Gastrocnemius medialis (tissue), 4 donors: Measurements from ENCODE around the gene SP2.

Experiments
- POLR2A ChIP-seq, 2 donors: fragments of 450-650 bp; IDR thresholded peaks; one replicate each; pipeline ENCODE4 v1.6.1; 2017; ENCODE audit warnings: antibody characterized with exemption in 2 of 2, mild to moderate bottlenecking in 2 of 2, moderate library complexity in 2 of 2
- TF ChIP-seq, protein P1 (sequence below), 5 experiments: fragments of 450-650 bp in 3 of 5; fragments of 200-600 bp in 2 of 5; sonication (generic) in 2 of 5; IDR thresholded peaks in 4 of 5; conservative IDR thresholded peaks in 1 of 5; 1 replicate in 4 of 5; 2 replicates in 1 of 5; pipeline ENCODE4 v1.5.1; 2016 to 2019; ENCODE audit warnings: antibody characterized with exemption in 5 of 5, mild to moderate bottlenecking in 3 of 5, moderate library complexity in 3 of 5

DNA sequence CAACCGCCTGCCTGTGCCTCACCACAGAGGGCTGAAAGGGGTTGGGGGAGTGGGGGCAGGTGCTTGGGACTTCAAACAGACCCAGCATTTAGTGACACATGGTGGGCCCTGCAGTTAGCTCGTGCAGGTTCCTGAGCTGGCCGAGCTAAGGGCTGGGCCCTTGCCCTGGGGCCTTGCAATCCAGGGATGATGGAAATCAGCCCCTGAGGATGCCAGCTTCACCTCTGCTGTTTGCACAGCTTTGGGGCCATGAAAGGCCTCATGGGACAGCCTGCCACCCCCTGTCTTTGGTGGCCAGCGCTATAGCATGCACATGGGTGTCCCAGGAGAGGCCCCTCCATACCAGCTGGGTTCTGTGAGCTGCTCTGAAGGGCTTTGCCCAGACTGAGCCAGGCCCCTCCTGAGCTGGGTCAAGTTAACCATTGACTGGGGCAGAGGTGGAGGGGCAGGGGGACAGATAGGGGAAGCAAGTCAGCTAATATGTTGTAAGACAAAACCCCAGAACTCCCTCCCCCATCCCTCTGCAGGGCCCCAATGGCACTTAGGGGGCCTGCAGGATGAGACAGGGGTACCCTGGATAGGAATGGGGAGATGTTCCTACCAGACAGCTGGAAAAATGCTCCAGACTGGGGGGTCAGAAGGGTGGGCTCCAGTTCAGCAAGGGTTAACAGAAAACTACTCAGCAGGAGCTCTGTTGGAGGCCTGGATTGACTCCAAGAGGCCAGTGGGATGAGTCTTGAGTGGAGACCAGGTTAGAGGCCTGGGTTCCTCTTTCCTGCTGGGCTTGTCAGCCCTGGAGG is 61.0 kb downstream of the SP2 start:
- TF ChIP-seq, protein P1, sequence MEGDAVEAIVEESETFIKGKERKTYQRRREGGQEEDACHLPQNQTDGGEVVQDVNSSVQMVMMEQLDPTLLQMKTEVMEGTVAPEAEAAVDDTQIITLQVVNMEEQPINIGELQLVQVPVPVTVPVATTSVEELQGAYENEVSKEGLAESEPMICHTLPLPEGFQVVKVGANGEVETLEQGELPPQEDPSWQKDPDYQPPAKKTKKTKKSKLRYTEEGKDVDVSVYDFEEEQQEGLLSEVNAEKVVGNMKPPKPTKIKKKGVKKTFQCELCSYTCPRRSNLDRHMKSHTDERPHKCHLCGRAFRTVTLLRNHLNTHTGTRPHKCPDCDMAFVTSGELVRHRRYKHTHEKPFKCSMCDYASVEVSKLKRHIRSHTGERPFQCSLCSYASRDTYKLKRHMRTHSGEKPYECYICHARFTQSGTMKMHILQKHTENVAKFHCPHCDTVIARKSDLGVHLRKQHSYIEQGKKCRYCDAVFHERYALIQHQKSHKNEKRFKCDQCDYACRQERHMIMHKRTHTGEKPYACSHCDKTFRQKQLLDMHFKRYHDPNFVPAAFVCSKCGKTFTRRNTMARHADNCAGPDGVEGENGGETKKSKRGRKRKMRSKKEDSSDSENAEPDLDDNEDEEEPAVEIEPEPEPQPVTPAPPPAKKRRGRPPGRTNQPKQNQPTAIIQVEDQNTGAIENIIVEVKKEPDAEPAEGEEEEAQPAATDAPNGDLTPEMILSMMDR (IDR thresholded peaks at IDR 0.05 in 4 of 5, conservative IDR thresholded peaks at IDR 0.05 in 1 of 5), result no peak
- TF ChIP-seq POLR2A (IDR thresholded peaks at IDR 0.05), result no peak
